ENCODE measurements around the gene GSN. TPM values are rescaled to one million over a fixed set of nuclear protein-coding genes. Genes with fewer than 3 reads are reported as not detected.

GSN gene
- total and polyA plus RNA-seq, 12 donors = 78.5 to 735 (median 293) TPM

GRCh38 chr9:121242959-121243346 lies 25.0 kb upstream of the GSN start:
- no peak overlapping the region for H3K4me3 ChIP-seq
- H3K4me1 ChIP-seq (replicated peaks in 1 of 2) = peaks cover 0 to 8% of the 10 kb centered on the region in 2 donors
- intact Hi-C loops (cut with DNase I) = no loop called here
- 83 to 89% (median 88%) methylated on average over 4 of the region's 4 CpGs for WGBS, 4 donors
- DNase-seq = no peak
- H3K9me3 ChIP-seq (replicated peaks in 1 of 3) = peaks cover 0 to 10% (median 0%) of the 10 kb centered on the region in 3 donors
- no peaks in the 10 kb centered on the region for H3K36me3 ChIP-seq (replicated peaks in 1 of 2)
- no peaks in the 10 kb centered on the region for H3K27me3 ChIP-seq
- H3K27ac ChIP-seq = peak overlapping the region in 3 of 5 donors; percentile 13 to 74 (median 49)
- no peak for TF ChIP-seq POLR2A (IDR thresholded peaks at IDR 0.05)
- no peak for TF ChIP-seq CTCF (IDR thresholded peaks at IDR 0.05)

GRCh38 chr9:121246821-121247561 lies 21.0 kb upstream of the GSN start:
- H3K27ac ChIP-seq = no peak overlapping the region
- no peak for DNase-seq
- 83 to 90% (median 87%) methylated on average over 12 of the region's 12 CpGs for WGBS, 4 donors
- no peak overlapping the region for H3K4me3 ChIP-seq
- peaks cover 0 to 10% (median 0%) of the 10 kb centered on the region in 3 donors for H3K9me3 ChIP-seq (replicated peaks in 1 of 3)
- intact Hi-C loops (cut with DNase I) = no loop called here
- no peaks in the 10 kb centered on the region for H3K27me3 ChIP-seq
- TF ChIP-seq POLR2A (IDR thresholded peaks at IDR 0.05) (no peak), CTCF (IDR thresholded peaks at IDR 0.05) (no peak)
- peaks cover 0 to 5% of the 10 kb centered on the region in 2 donors for H3K4me1 ChIP-seq (replicated peaks in 1 of 2)
- no peaks in the 10 kb centered on the region for H3K36me3 ChIP-seq (replicated peaks in 1 of 2)

GRCh38 chr9:121249563-121249962 lies 18.4 kb upstream of the GSN start:
- no peaks in the 10 kb centered on the region for H3K36me3 ChIP-seq (replicated peaks in 1 of 2)
- TF ChIP-seq CTCF (IDR thresholded peaks at IDR 0.05) (no peak), POLR2A (IDR thresholded peaks at IDR 0.05) (no peak)
- peak in 1 of 7 donors; percentile 39 for DNase-seq
- peaks cover 0 to 2% (median 0%) of the 10 kb centered on the region in 3 donors for H3K9me3 ChIP-seq (replicated peaks in 1 of 3)
- intact Hi-C loops (cut with DNase I) = no loop called here
- no peaks in the 10 kb centered on the region for H3K4me1 ChIP-seq (replicated peaks in 1 of 2)
- no peak overlapping the region for H3K27ac ChIP-seq
- no peaks in the 10 kb centered on the region for H3K27me3 ChIP-seq
- 72 to 81% (median 76%) methylated on average over 3 of the region's 3 CpGs for WGBS, 4 donors
- no peak overlapping the region for H3K4me3 ChIP-seq

GRCh38 chr9:121252104-121252851 lies 15.7 kb upstream of the GSN start:
- H3K27ac ChIP-seq = no peak overlapping the region
- H3K36me3 ChIP-seq (replicated peaks in 1 of 2) = no peaks in the 10 kb centered on the region
- no peak for DNase-seq
- no peaks in the 10 kb centered on the region for H3K27me3 ChIP-seq
- intact Hi-C loops (cut with DNase I) = no loop called here
- 85 to 95% (median 92%) methylated on average over 5 of the region's 5 CpGs for WGBS, 4 donors
- H3K4me1 ChIP-seq (replicated peaks in 1 of 2) = no peaks in the 10 kb centered on the region
- no peaks in the 10 kb centered on the region for H3K9me3 ChIP-seq (replicated peaks in 1 of 3)
- no peak overlapping the region for H3K4me3 ChIP-seq
- TF ChIP-seq CTCF (IDR thresholded peaks at IDR 0.05) (no peak), POLR2A (IDR thresholded peaks at IDR 0.05) (no peak)

Data from adrenal gland (tissue), 12 donors.